HG03378 (cell line): ENCODE data around the gene CHCHD6.

ENCODE experiments used
- ATAC-seq: cut with Tn5 transposase; IDR thresholded peaks from one replicate; pipeline ENCODE4 v1.9.1; 2021; ENCODE audit warnings: mild to moderate bottlenecking, moderate library complexity; ENCODE audit not compliant: unreplicated experiment

Gene CHCHD6

DNA sequence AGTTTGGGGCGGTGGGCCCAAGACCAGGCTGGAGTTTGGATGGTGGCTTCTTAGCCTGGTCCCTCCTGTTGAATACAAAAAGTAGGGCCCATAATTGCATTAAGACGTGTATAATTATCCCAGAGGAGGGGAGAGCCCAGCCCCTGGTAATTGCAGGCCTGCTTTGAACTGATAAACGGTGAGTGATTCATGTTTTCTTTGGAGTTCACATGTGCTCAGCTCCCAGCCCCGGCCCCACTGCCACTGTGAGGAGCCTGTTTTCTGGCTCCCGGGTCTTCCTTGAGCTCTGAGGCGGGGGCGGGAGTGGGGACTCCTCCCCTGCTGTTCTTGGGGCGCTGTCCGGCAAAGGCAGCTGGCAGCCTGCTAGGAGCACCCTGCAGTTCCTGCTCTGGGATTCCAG lies 282.0 kb downstream of the CHCHD6 start:
- no peak for ATAC-seq

DNA sequence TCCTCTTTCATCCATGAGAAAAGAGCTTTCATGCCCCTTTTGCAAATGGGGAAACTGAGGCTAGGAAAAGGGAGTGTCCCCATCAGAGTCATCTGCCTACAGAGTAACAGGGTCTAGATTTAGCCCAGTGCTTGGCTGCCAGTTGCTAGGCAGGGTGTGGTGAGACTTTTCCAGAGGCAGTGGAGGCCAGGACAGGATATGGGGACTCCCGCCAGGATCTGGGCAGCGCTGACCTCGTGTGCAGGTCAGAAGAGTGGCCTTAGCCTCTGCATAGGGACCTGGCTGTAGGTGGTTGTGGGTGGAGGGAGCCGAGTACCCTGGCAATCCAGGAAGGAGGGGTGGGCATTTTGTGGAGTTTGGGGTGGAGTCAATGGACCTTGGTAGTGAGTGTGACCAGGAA lies 283.1 kb downstream of the CHCHD6 start:
- ATAC-seq = no peak

DNA sequence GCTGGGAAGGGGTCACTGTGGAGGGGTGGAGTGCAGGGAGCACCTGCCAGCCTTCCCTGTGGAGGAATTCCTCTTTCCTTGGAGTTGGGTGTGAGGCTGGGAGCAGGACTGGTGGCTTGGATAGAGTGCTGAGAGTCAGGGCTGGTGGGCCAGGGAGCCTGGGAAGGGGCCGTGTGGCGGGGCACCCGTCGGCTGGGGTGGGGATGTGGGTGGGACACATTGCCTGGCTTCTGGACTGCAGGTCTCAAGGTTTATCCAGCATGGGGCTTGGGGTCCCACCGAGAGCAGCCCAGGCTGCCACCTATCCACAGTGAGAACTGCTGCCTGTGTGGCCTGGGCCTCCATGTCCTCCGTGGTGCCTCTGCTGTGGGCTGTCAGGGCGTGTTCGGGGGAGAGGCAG lies 283.6 kb downstream of the CHCHD6 start:
- ATAC-seq = no peak

DNA sequence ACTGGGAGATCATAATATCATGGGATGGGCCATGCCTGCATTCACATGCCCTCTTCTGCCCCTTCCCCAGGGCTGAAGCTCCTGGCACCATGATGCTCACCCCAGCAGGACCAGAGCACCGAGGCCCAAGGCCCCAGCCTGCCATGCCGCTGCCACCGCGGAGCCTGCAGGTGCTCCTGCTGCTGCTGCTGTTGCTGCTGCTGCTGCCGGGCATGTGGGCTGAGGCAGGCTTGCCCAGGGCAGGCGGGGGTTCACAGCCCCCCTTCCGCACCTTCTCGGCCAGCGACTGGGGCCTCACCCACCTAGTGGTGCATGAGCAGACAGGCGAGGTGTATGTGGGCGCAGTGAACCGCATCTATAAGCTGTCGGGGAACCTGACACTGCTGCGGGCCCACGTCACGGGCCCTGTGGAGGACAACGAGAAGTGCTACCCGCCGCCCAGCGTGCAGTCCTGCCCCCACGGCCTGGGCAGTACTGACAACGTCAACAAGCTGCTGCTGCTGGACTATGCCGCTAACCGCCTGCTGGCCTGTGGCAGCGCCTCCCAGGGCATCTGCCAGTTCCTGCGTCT lies 284.5 kb downstream of the CHCHD6 start:
- no peak for ATAC-seq

DNA sequence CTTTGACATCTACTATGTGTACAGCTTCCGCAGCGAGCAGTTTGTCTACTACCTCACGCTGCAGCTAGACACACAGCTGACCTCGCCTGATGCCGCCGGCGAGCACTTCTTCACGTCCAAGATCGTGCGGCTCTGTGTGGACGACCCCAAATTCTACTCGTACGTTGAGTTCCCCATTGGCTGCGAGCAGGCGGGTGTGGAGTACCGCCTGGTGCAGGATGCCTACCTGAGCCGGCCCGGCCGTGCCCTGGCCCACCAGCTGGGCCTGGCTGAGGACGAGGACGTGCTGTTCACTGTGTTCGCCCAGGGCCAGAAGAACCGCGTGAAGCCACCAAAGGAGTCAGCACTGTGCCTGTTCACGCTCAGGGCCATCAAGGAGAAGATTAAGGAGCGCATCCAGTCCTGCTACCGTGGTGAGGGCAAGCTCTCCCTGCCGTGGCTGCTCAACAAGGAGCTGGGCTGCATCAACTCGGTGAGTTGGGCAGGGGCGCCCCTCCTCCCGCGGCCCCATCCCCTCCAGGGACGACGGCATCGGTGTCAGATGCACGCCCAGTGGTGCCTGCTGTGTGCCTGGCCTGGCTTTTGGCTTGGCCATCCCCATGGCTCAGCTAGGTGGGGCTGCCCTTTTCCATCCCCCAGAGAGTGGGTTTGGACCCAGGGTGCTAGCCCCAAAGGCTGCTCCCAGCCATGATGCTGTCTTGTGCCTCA lies 285.4 kb downstream of the CHCHD6 start:
- no peak for ATAC-seq

DNA sequence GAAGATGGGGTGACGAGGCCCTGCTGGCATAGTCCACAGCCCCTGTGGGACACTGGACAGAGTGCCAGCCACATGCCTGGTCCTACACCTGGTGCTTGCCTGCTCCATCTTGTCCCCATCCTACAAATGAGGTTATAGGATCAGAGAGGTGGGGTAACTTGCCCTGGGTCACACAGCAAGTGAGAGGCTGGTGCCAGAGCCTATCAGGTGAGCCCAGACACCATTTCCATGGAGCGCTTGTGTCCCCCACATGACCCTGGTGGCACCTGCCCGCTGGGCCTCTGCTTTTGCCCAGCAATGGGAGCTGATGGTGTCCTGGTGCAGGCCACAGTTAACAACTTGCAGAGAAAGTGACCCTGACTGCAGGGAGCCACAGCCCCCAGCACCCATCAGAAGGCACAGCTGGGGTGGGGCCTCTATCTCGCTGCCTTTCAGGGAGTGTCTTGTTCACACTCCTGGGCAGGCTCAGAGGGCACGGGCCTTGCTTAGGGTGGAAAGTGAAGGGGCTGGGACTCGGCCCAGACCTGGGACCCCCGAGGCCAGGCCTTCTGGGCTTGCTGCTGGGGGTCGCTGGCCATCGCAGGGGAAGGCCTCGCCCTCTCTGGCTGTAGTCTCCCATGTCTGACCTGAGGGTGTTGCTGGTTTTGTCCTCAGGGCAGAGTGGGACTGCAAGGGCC lies 286.1 kb downstream of the CHCHD6 start:
- ATAC-seq = no peak

DNA sequence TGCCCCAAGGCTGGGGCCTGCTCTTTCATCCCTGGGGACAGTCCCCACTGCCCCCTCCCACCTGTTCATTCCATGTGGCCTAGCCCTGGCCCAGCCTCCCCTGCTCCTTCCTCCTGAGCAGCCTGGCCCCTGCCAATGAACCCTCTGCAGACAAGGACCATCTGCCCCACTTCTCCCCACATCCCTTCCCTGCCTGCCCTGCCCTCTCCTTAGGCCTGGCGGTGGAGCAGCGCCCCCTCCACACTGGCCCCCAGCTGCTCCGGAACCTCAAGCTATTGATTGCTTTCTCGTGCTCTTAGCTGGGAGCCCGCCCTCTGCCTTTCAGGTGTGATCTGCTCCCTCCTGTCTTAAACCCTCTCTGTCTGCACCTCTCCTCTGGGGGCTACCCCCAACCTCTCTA lies 286.9 kb downstream of the CHCHD6 start:
- no peak for ATAC-seq

DNA sequence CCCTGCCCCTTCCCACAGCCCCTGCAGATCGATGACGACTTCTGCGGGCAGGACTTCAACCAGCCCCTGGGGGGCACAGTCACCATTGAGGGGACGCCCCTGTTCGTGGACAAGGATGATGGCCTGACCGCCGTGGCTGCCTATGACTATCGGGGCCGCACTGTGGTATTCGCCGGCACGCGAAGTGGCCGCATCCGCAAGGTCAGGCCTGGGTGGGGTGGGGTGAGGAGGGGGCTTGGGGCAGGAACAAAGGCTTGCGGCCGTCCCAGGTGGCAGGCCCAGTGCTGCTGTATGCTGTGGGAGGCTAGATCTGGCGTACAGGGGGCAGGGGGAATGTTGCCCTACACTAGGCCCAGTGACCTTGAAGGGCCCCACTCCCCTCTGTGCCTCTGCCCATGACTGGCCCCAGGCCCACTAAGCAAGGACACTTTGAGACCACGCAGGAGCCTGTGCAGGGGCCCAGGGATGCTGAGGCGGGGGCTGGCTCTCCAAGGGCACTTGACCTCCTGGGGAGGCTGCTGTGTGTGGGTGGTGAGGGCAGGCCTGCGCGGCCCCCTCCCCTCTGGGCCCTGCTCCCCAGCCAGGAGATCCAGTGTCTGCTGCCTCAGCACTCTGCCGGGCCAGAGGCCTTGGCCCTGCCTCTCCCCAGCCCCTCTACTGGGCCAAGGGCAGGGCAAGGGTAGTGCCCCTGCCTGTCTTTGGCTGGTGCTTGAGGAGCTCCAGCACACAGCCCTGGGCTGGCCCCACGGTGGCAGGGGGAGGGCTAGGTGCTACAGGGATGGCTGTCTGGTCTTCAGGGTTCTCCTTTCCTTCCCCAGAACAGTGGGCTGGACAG lies 287.5 kb downstream of the CHCHD6 start:
- ATAC-seq = no peak

DNA sequence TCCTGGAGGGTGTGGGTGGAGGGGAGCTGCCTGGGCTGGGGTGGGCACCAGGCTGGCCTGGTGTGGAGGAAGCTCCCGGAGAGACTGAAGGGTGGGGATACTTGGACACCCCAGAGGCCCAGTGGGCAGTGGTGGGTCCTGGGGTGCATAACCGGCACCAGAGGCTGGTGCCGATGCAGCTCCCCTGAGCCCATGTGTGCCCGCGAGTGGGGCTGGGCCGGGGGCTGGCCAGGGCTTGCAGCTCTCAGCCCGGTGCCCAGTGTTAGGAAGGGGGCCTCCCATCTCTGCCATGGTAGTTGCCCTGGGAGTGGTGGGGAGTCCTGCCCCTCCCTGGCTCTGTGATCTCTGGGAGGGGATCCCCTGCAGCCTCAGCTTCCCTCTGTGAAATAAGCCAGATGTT lies 288.2 kb downstream of the CHCHD6 start:
- ATAC-seq = no peak

DNA sequence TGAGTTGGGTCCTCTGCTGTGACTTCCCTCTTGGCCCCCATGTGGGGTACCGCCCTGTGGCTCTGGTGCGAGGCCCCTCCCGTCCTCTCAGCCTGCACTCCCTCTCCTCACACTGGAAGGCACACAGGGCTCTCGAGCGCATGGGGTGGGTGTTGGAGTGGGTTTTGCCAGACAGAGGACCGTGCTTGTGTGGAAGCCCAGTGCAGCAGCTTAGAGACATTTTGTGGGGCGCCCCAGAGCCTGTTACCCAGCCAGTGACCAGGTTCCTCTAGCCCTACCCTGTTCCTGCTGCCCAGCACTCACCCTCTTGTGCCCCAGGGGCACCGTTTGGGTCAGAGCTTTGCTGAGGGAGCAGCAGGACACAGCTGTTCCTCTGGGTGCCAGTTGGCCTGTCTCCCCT lies 288.7 kb downstream of the CHCHD6 start:
- no peak for ATAC-seq

DNA sequence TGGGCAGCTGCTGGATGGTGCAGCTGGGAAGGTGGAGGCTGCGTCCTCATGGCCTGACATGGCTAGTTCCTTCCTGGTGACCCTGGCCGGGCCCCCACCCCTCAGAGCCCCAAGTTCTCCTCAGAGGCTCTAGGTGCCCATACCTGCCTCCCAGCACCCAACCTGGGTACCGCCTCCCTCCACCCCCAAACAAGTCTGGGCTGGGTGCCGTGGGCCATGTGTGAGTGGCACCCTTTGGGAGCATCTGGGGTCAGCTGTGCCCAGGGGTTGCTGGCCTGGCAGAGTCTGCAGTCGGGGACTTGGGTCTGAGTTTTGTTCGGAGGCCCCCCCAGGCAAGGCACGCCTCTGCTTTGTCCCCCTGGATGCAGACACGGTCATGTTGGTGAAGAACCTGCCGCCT lies 289.4 kb downstream of the CHCHD6 start:
- ATAC-seq = no peak

DNA sequence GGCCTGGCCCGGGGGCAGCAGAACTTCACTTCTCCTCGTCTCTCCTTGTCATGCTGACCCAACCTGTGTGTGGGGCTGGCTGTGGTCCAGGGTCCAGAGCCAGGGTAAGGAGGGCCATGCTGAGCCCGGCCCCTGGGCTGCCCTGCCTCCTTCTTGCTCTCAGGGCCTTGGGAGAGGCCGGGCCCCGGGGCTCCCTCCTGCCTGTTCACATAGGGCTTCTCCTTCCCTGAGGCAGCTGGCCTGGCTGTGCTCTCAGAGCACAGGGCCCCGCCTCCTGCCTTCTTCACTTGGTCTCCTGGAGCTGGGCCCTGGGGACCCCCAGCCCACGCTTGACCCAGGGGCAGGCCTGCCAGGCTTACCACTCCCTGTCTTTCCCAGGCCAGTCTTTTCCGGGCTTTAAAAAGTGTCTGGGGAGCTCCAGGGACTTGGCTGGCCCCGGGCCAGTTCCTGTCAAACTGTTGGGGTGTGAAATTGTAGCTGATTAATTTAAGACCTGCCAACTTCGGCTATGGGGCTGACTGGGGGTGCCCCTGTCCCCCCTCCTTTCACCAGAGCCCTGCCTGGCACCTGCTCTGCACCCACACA lies 290.7 kb downstream of the CHCHD6 start:
- ATAC-seq = no peak

DNA sequence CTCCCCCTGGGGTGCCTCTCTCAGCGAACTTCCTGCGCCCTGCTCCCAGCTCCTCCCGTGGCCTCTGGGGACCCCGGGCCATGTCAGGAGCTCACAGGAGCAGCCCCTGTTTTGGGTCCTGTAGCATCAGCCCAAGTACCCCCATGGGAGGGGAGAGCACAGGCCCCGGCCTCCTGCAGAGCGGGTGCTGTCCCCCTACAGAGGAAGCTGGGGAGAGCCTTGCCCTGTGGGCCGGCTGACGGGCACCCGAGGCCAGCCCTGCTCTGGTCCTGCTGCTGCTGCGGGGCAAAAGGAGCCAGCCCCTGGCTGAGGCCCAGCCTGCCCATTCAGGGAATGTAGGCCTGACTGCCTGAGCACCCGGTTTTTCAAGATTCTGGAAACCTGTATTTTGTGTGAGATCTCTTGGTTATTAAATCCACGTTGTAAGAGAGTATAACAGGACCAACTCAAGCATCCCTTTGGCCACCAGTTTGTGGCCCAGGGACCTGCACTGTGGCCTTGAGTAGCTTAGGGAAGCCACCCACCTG lies 291.3 kb downstream of the CHCHD6 start:
- ATAC-seq = no peak

DNA sequence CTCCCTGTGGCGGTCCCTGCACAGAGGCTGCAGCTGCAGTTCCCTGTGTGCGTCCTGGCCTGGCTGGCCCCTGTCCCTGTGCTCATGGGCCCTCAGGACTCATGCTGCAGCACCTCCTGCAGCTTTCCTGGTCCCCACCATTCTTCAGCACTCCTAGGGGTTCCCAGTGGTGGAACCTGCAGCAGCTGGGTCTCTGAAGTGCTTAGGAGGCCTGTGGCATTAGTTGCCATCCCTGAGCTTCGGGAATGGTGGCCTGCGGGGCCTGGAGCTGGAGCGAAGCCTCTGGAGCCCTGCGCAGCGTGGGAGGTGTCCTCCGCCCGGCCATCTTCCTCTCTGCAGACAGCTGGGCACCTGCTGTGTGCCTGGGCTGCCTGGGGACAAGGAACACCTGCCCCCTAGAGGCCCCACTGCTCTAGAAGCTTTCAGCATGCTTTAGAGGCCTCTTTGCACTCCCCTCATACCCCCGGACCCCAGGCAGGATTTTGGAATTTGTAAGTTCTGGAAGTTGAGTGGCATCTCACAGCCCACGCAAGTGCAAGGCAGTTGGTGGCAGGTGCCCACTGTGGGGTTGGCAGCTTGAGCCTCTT lies 292.0 kb downstream of the CHCHD6 start:
- ATAC-seq = no peak

DNA sequence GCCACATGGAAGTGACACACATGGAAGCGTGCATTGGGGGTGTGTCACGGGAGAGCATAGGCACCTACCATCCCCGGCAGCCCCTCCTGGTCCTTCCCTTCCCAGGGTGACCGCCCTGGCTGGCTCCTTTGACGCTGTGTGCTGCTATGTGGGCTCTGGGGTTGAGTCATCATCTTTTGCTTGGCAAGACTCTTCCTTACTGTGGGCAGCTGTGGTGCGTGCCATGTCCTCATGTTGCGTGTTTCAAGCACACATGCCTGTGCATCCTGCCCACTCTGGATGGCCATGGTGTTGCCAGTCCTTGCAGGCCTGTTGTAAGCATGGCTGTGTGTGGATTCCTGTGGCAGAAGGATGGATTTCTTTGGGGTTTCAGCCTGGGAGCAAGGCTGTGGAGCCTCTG lies 292.9 kb downstream of the CHCHD6 start:
- no peak for ATAC-seq

DNA sequence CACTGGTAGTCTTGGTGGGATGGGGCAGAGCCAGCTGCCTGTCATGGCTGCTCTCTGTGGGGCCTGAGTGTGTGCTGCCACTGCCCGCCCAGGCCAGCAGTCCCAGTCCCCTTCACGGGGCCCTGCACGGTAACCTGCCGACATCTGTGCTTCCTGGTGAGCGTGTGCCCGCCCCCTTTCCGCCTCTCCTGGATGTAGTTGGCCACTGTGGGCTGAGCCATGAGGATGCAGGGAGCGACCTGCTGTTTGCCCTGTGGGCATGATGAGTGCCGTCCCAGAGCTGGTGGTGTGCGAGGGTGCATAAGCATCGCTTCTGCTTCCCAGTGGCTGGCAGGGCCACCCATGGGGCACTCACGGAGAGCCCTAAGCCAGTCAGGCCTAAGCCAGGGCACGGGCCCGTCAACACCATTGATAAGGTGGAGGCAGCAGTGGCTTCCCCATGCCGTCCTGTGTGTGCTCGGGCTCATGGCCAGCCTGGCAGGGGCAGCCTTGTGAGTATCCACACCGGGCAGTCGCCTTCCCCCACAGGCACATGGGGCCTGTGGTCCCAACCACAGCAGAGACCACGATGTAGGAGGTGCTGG lies 293.5 kb downstream of the CHCHD6 start:
- no peak for ATAC-seq

DNA sequence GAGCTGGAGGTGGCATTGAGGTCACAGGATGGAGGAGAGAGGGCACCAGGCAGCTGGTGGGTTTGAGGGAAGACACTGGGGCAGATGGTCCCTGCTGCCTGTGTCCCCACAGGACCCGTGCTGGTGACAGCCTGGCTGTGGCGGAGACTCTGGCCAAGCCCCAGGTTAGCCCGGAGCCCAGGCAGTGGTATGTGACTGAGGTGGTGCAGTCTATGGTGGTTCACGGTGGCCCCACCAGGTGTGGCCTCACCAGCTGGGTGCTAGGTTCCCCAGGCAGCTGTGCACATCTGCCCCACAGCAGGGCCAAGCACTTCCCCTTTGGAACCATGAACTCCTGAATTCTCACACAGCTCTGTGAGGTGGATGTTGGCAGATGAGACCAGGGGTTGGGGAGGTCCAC lies 294.3 kb downstream of the CHCHD6 start:
- ATAC-seq = no peak

DNA sequence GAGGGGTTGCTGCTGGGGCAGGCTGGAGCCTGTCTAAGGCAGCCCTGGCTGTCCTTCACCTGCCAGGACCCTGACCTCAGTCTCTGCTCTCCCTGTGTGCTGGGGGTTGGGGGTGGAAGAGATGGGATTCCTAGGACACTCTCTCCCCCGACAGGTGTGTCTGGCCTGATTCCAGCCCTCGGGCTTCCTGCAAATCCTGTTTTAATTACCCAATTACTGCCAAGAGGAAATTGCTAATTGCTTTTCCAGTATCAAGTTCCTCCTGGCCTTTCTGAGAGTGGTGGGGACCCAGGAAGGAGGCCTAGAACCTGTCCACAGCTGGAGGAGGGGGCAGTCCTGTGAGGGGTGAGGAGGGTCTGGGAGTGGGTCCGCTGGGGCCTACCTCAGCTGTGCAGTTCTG lies 294.7 kb downstream of the CHCHD6 start:
- no peak for ATAC-seq

DNA sequence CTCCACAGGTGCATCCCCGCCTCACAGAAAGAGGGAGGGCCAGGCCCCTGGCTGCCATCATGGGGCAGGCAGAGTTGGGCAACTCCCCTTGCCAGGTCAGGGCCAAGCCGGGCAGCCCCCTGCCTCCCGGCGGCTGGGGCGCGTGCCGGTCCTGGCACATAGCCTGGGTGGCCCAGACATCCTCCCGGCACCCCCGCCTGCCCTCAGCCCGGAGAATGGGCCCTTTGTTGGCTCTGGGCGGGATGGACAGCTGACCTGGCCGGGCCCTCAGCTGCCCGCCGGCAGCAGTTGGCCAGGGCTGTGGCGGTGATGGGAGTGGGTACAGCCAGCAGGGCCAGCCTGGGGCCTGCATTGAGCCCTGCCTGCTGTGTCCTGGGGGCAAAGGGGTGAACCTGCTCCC lies 295.3 kb downstream of the CHCHD6 start:
- ATAC-seq = no peak

DNA sequence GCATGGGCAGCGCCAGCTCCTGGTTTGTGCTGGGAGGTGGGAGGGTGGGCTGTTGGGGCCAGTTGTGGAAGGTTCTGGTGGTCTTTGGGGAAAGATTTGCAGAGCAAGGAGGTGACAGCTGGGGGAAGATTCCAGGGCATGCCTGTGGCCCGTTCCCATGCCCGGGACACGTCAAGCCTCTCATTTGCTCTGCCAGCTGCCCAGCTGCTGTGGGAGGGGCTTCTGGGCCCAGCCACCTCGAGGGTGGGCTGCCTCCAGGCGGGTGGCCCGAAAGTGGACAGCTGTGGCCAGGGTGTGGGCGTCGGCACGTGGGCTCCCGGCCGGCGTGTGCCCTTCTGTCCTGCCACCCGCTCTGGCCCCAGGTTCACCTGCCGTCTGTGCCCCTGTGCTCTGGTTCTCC lies 296.1 kb downstream of the CHCHD6 start:
- no peak for ATAC-seq
